ENCODE results near the gene GMDS. TPM values are rescaled to one million over a fixed set of nuclear protein-coding genes. Genes with fewer than 3 reads are reported as not detected.

GMDS gene
- total RNA-seq, 1 donor: 23.2 TPM

DNA sequence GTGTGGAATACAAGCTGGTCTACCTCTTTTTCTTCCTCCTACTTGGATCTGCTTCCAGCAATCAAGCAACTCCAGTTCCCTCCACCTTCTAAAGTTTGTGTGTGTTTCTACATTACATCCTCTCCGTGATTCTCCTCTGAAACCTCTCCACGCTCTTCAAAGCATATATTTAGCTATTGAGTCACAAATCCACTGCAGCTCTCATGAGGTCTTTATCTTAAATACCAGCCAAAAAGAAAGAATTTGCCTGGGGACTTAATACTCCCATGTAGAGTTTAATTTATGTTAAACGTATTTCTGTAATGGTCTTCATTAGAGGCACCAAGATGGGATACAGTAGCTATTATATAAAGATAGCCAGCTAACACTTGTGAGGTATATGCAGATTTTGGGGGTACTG, 557.0 kb downstream of the GMDS start:
- Histone ChIP-seq H4K20me1 (ENCODE audit: insufficient read depth, low read length) (no peaks in the 10 kb centered on the region), H3K79me2 (ENCODE audit: insufficient read depth, low read length) (no peaks in the 10 kb centered on the region), H2AFZ (ENCODE audit: low read length) (no peak overlapping the region), H3K4me3 (ENCODE audit: insufficient read depth, low read length) (no peak overlapping the region), H3K4me2 (ENCODE audit: insufficient read depth, low read length) (no peak overlapping the region), H3K27me3 (ENCODE audit: insufficient read depth, low read length) (no peaks in the 10 kb centered on the region), H3K36me3 (ENCODE audit: insufficient read depth, low read length) (no peaks in the 10 kb centered on the region), H3K9me3 (ENCODE audit: low read depth, low read length) (no peaks in the 10 kb centered on the region), H3K27ac (ENCODE audit: low read depth, low read length) (no peak overlapping the region), H3K4me1 (ENCODE audit: insufficient read depth, low read length) (peaks cover 28% of the 10 kb centered on the region)
- no peak for DNase-seq (ENCODE audit: insufficient read length, low spot score, missing footprints)
- TF ChIP-seq, protein P1, sequence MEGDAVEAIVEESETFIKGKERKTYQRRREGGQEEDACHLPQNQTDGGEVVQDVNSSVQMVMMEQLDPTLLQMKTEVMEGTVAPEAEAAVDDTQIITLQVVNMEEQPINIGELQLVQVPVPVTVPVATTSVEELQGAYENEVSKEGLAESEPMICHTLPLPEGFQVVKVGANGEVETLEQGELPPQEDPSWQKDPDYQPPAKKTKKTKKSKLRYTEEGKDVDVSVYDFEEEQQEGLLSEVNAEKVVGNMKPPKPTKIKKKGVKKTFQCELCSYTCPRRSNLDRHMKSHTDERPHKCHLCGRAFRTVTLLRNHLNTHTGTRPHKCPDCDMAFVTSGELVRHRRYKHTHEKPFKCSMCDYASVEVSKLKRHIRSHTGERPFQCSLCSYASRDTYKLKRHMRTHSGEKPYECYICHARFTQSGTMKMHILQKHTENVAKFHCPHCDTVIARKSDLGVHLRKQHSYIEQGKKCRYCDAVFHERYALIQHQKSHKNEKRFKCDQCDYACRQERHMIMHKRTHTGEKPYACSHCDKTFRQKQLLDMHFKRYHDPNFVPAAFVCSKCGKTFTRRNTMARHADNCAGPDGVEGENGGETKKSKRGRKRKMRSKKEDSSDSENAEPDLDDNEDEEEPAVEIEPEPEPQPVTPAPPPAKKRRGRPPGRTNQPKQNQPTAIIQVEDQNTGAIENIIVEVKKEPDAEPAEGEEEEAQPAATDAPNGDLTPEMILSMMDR (IDR thresholded peaks at IDR 0.05; ENCODE audit: extremely low read depth, low read depth, low read length): no peak

DNA sequence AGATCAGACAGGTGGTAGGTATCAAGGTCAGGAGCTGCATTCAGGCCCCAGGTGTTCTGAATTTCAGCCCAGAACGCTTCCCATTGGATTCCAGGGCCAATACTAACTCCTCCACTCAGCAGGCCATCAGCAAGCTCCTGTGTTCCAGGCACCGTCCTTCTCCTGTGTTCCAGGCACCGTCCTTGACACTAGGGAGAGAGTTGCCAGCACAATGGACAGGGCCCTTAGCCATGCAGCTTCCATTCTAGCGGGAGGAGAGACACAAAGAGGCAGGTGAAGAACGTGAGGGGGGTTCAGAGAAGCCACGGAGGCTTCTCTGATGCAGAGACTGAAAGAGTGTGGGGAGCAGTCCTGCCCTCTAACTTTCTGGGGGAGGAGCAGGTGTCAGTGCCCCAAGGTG, 558.0 kb downstream of the GMDS start:
- H3K27ac ChIP-seq (ENCODE audit: low read depth, low read length): peak overlapping the region; percentile 87
- H2AFZ ChIP-seq (ENCODE audit: low read length): no peak overlapping the region
- TF ChIP-seq, protein P1 (IDR thresholded peaks at IDR 0.05; ENCODE audit: extremely low read depth, low read depth, low read length): no peak

DNA sequence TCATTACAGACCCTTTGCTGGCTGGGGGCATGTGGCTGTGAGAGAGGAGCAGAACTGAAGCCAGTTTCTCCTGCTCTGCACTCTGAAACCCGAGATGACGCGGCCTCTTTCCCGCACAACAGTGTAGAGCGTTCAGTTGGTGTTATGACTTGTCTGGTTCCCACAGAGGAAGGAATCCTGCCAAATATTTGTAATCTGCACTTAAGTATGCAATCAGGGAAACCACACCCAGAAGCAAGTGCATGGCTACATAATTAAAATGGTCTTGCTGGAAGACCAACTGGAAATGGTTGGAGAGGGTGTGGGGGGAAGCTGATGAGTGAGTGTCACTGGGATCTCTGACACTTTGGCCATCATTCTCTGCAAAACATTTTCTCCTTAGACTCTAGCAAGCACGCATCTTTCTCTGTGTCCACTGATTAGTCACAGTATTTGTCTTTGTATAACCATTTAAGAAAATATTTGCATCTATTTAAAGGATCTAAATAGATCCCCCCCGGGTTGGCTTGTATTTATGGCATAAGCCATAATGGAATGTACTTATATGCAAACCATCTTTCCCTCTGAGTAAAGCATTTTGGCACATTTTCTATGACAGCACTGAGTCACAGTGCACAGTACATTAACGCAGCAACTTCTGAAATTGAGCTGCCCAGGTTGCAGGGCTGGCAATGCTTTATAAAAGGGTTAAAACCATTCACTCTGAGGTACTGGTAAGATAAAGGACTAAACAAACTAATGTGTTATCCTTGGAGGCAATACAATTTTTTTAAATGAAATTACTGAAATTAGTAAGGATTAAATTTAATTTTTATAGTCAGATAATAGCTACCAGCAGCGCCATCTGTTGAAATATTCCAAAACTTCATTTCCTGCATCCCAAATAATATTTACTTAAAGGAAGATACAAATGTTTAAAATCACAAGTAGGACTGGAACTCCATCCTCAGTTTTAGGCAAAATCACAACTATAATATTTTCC, 559.0 kb downstream of the GMDS start:
- Histone ChIP-seq H3K4me2 (ENCODE audit: insufficient read depth, low read length) (peak overlapping the region; percentile 62), H2AFZ (ENCODE audit: low read length) (peak overlapping the region; percentile 49), H3K27ac (ENCODE audit: low read depth, low read length) (peak overlapping the region; percentile 87)

More for the DNA sequence above, 558.0 kb downstream of the GMDS start:
- Histone ChIP-seq H3K79me2 (ENCODE audit: insufficient read depth, low read length) (no peaks in the 10 kb centered on the region), H4K20me1 (ENCODE audit: insufficient read depth, low read length) (no peaks in the 10 kb centered on the region), H3K4me1 (ENCODE audit: insufficient read depth, low read length) (peaks cover 28% of the 10 kb centered on the region), H3K9me3 (ENCODE audit: low read depth, low read length) (no peaks in the 10 kb centered on the region), H3K36me3 (ENCODE audit: insufficient read depth, low read length) (no peaks in the 10 kb centered on the region), H3K27me3 (ENCODE audit: insufficient read depth, low read length) (no peaks in the 10 kb centered on the region), H3K4me3 (ENCODE audit: insufficient read depth, low read length) (no peak overlapping the region), H3K4me2 (ENCODE audit: insufficient read depth, low read length) (no peak overlapping the region)
- DNase-seq (ENCODE audit: insufficient read length, low spot score, missing footprints): no peak

DNA sequence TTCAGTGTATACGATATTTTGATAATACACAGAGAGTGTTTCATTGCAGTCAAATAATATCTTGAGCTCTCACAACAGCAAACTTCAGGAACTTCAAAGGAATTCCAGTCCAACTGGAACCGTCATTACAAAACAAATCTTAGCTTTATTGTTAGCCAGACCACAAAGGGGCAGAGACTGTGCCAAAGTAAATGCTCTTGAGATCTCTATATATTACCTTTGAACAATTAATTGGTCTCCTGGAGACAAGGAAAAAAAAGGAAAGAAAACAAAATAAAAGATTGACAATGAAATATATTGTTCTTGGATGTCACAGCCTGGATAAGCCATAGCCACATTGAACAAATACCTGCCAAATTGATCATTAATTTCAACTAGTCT, 565.7 kb downstream of the GMDS start:
- no peaks in the 10 kb centered on the region for H3K27me3 ChIP-seq (ENCODE audit: insufficient read depth, low read length)
- DNase-seq (ENCODE audit: insufficient read length, low spot score, missing footprints): no peak
- H3K4me3 ChIP-seq (ENCODE audit: insufficient read depth, low read length): no peak overlapping the region
- H3K9me3 ChIP-seq (ENCODE audit: low read depth, low read length): no peaks in the 10 kb centered on the region
- H2AFZ ChIP-seq (ENCODE audit: low read length): no peak overlapping the region
- no peak overlapping the region for H3K4me2 ChIP-seq (ENCODE audit: insufficient read depth, low read length)
- H3K79me2 ChIP-seq (ENCODE audit: insufficient read depth, low read length): no peaks in the 10 kb centered on the region
- no peak overlapping the region for H3K27ac ChIP-seq (ENCODE audit: low read depth, low read length)
- H4K20me1 ChIP-seq (ENCODE audit: insufficient read depth, low read length): no peaks in the 10 kb centered on the region
- H3K36me3 ChIP-seq (ENCODE audit: insufficient read depth, low read length): no peaks in the 10 kb centered on the region
- TF ChIP-seq, protein P1 (IDR thresholded peaks at IDR 0.05; ENCODE audit: extremely low read depth, low read depth, low read length): no peak
- H3K4me1 ChIP-seq (ENCODE audit: insufficient read depth, low read length): peaks cover 4% of the 10 kb centered on the region

More for the DNA sequence above, 559.0 kb downstream of the GMDS start:
- H3K9me3 ChIP-seq (ENCODE audit: low read depth, low read length): no peaks in the 10 kb centered on the region
- TF ChIP-seq, protein P1 (IDR thresholded peaks at IDR 0.05; ENCODE audit: extremely low read depth, low read depth, low read length): peak; percentile 58
- peak; percentile 96 for DNase-seq (ENCODE audit: insufficient read length, low spot score, missing footprints)
- H3K79me2 ChIP-seq (ENCODE audit: insufficient read depth, low read length): no peaks in the 10 kb centered on the region
- no peaks in the 10 kb centered on the region for H3K36me3 ChIP-seq (ENCODE audit: insufficient read depth, low read length)
- H3K4me1 ChIP-seq (ENCODE audit: insufficient read depth, low read length): peaks cover 28% of the 10 kb centered on the region
- H3K4me3 ChIP-seq (ENCODE audit: insufficient read depth, low read length): peak overlapping the region; percentile 5
- no peaks in the 10 kb centered on the region for H4K20me1 ChIP-seq (ENCODE audit: insufficient read depth, low read length)
- H3K27me3 ChIP-seq (ENCODE audit: insufficient read depth, low read length): no peaks in the 10 kb centered on the region
